Psoas muscle (tissue), 8 donors: ENCODE results near the gene TRAPPC12. TPM values are rescaled to one million over a fixed set of nuclear protein-coding genes. Genes with fewer than 3 reads are reported as not detected.

Source experiments
- ATAC-seq, 4 donors: fragments of 200-7000 bp; cut with Tn5 transposase; one replicate each; pipeline ENCODE4 v1.9.1; 2020; ENCODE audit warnings: moderate library complexity in 3 of 4, mild to moderate bottlenecking in 2 of 4
- DNase-seq, 2 donors: peaks; one replicate each; pipeline ENCODE4 v3.0.0-alpha.2; 2020
- H3K27ac ChIP-seq: fragments of 200-600 bp; one replicate; pipeline ENCODE4 v1.8.0; 2022
- H3K27me3 ChIP-seq, 3 donors: fragments of 200-600 bp in 1 of 3; one replicate each; pipeline versions ENCODE4 v1.6.1 to v1.8.0; 2013 to 2022; ENCODE audit warnings: low read length in 2 of 3, mild to moderate bottlenecking in 2 of 3, moderate library complexity in 1 of 3; ENCODE audit not compliant: insufficient read depth in 3 of 3
- H3K36me3 ChIP-seq, 2 donors: fragments of 200-600 bp in 1 of 2; one replicate each; pipeline versions ENCODE4 v1.6.1 to v1.8.0; 2013 to 2022; ENCODE audit warnings: low read depth in 1 of 2, mild to moderate bottlenecking in 1 of 2, moderate library complexity in 1 of 2; ENCODE audit not compliant: insufficient read depth in 1 of 2
- H3K4me1 ChIP-seq: fragments of 200-600 bp; one replicate; pipeline ENCODE4 v1.8.0; 2022
- H3K4me3 ChIP-seq: fragments of 200-600 bp; one replicate; pipeline ENCODE4 v1.8.0; 2022; ENCODE audit warnings: mild to moderate bottlenecking
- H3K9me3 ChIP-seq: fragments of 200-600 bp; one replicate; pipeline ENCODE4 v1.8.0; 2022
- CTCF ChIP-seq: fragments of 200-600 bp; IDR thresholded peaks from one replicate; pipeline ENCODE4 v1.8.0; 2022; ENCODE audit warnings: antibody characterized with exemption
- WGBS, 3 donors: extraction: QIAGEN DNeasy Blood & Tissue Kit; methylation state at CpG; one replicate each; pipeline versions ENCODE4 v1.1.6 to v1.1.7; 2013; 5-methylcytosine and 5-hydroxymethylcytosine counted together
- intact Hi-C, 2 donors: fragments of 100-400 bp; cut with DNase I; formaldehyde crosslinking; loops; one replicate each; pipeline versions ENCODE4 v1.11.0 to v1.14.2; 2022
- polyA plus RNA-seq, 3 donors: library from polyadenylated mRNA; stranded (reverse); fragments of 200-250 nt; gene quantifications; one replicate each; pipeline ENCODE4 v1.2.3, GENCODE V29; 2013
- total RNA-seq, 4 donors: library from RNA; stranded (reverse); fragmentation: NEBNext Ultra II Directional in 2 of 4; extraction: Animal tissue kit (Norgen Biotek cat#: 25700) in 2 of 4; gene quantifications; one replicate each; pipeline versions ENCODE4 v1.2.1 to v1.2.4, GENCODE V29; 2021 to 2023
- donor health status: healthy with polysubstance abuse.
- donor health status: DM: no; HTN: no; CAD: no; lungs with moderate emphysema.
- donor health status: Bipolar disorder and iron deficiency.
- donor health status: healthy.
- donor health status: DM: yes; HTN: yes; CAD: no.
- donor health status: DM: no; HTN: no; CAD: no.
- donor health status: DM: no; HTN: no; CAD: no.
- donor health status: DM: yes; HTN: yes; CAD: no.

The TRAPPC12 gene
- total and polyA plus RNA-seq, 7 donors: 28.7 to 90.3 (median 56.7) TPM

- Histone ChIP-seq H3K4me1 (peaks cover 51% of the 10 kb centered on the region), H3K9me3 (no peaks in the 10 kb centered on the region), H3K27me3 (no peaks in the 10 kb centered on the region), H3K36me3 (peaks cover 3 to 56% of the 10 kb centered on the region in 2 donors), H3K4me3 (no peak overlapping the region), H3K27ac (no peak overlapping the region)
- ATAC-seq (no peak), DNase-seq (peak in 1 of 2 donors; percentile 31)
- intact Hi-C loops: no loop called here
- WGBS, 3 donors: 92 to 94% (median 94%) methylated on average over 31 of the region's 31 CpGs
- TF ChIP-seq CTCF: no peak
Observed at GRCh38 chr2:3468296-3468988, 88.9 kb downstream of the TRAPPC12 start.

GRCh38 chr2:3469486-3469885 lies 90.0 kb downstream of the TRAPPC12 start:
- ATAC-seq (no peak), DNase-seq (peak in 1 of 2 donors; percentile 45)
- H3K27ac ChIP-seq: peak overlapping the region; percentile 95
- H3K4me1 ChIP-seq: peaks cover 51% of the 10 kb centered on the region
- no peaks in the 10 kb centered on the region for H3K9me3 ChIP-seq
- H3K27me3 ChIP-seq: no peaks in the 10 kb centered on the region
- TF ChIP-seq CTCF: no peak
- peaks cover 3 to 51% of the 10 kb centered on the region in 2 donors for H3K36me3 ChIP-seq
- intact Hi-C loops: no loop called here
- H3K4me3 ChIP-seq: no peak overlapping the region
- 93 to 99% (median 94%) methylated on average over 7 of the region's 7 CpGs for WGBS, 3 donors

GRCh38 chr2:3470166-3470651 lies 90.7 kb downstream of the TRAPPC12 start:
- intact Hi-C loops: loop anchor here in 1 of 2 donors (5.0 kb wide), 1 partner anchor 87 kb away; the partner anchor contains the start of gene RNASEH1
- Histone ChIP-seq H3K4me1 (peaks cover 50% of the 10 kb centered on the region), H3K36me3 (peaks cover 3 to 45% of the 10 kb centered on the region in 2 donors), H3K4me3 (peak overlapping the region; percentile 42), H3K9me3 (no peaks in the 10 kb centered on the region), H3K27me3 (no peaks in the 10 kb centered on the region), H3K27ac (peak overlapping the region; percentile 95)
- ATAC-seq (peak; percentile 60 to 85 (median 75)), DNase-seq (peak; percentile 84 to 92)
- WGBS, 3 donors: 20 to 56% (median 26%) methylated on average over 17 of the region's 17 CpGs
- TF ChIP-seq CTCF: no peak

- Histone ChIP-seq H3K27ac (peak overlapping the region; percentile 95), H3K27me3 (no peaks in the 10 kb centered on the region), H3K36me3 (peaks cover 3 to 37% of the 10 kb centered on the region in 2 donors), H3K4me1 (peaks cover 54% of the 10 kb centered on the region), H3K4me3 (peak overlapping the region; percentile 42), H3K9me3 (no peaks in the 10 kb centered on the region)
- intact Hi-C loops: loop anchor here in 1 of 2 donors (5.0 kb wide), 1 partner anchor 86 kb away; the partner anchor contains the start of gene RNASEH1
- no peak for TF ChIP-seq CTCF
- ATAC-seq (peak; percentile 81 to 88 (median 84)), DNase-seq (peak; percentile 59 to 82)
- 30 to 42% (median 35%) methylated on average over 17 of the region's 17 CpGs for WGBS, 3 donors
Observed at GRCh38 chr2:3470856-3471737, 91.6 kb downstream of the TRAPPC12 start.
